Stimulated activated CD4-positive, alpha-beta T cell treated with anti-CD3 and anti-CD28 coated beads, TNF-alpha, amount 100 ng/mL, for 48 hours (primary cell): Measurements from ENCODE around the gene SBK1.
A peak's percentile ranks its signal among the peaks of the same experiment; 100 is the strongest.
"Not testable (repeated sequence)": the region's sequence is repeated elsewhere in the genome, so short reads cannot be mapped to it uniquely, and the experiment has no call there.

Source experiments
- DNase-seq, 3 donors: peaks; one replicate each; pipeline ENCODE4 v3.0.0-alpha.2; 2020; ENCODE audit warnings: low read depth in 3 of 3

Gene SBK1

DNA sequence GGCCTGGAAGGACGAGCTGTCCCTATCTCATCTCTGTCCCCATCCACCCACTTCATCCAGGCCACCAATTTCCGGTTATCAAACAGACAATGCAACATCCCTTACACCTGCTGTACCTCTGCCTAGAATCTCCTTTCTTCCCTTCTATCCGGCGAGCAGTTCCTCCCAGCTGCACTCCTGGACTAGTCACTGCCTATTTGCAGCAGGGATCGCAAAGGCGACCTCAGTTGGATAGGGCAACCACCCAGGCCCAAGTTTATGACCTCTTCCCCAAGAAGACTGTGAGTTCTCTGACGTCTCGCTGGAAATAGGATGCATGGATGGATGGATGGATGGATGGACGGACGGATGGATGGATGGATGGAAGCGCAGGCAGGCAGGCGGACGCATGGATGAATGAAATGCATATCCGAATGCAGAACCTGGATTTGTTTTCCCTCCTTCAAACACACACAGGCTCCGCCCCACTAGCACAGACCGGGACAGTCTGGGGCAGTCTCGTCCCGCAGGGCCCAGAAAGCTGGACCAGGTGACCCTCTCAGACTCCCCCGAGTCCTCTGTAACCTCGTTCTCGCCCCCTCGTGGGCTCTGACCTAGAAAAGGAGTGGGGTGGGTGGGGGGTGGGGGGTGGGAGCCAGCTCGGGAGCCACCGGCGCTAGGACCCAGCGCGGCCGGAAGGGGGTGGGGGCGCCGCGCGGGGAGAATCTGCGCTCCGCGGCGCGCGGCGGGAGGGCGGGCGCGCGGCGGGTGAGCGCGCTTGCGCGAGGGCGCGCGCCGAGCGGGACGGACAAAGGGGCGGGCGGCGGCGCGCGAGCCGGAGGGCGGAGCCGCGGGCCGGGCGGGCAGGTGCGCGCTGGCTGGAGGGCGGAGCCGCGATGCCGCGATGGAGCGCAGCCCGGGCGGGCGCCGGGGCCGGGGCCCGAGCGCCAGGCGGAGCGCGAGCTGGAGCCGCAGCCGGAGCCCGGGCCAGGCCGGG is at the start of gene SBK1:
TSS of gene SBK1 (plus strand) at position 875 of the 976 bp plus-strand sequence. CDS start 24,867 bp downstream, outside the sequence.
- peak; percentile 57 to 73 (median 67) for DNase-seq

GRCh38 chr16:28249483-28249882 is 42.8 kb upstream of the SBK1 start:
- not testable (repeated sequence) for DNase-seq

- DNase-seq: no peak
Observed at GRCh38 chr16:28250999-28251398, 41.3 kb upstream of the SBK1 start.

- DNase-seq: no peak
Observed at GRCh38 chr16:28254158-28254557, 38.2 kb upstream of the SBK1 start.

- DNase-seq: no peak
Observed at GRCh38 chr16:28255838-28256237, 36.5 kb upstream of the SBK1 start.

- no peak for DNase-seq
Observed at GRCh38 chr16:28257256-28257655, 35.1 kb upstream of the SBK1 start.

- DNase-seq: no peak
Observed at GRCh38 chr16:28258567-28258966, 33.8 kb upstream of the SBK1 start.

DNA sequence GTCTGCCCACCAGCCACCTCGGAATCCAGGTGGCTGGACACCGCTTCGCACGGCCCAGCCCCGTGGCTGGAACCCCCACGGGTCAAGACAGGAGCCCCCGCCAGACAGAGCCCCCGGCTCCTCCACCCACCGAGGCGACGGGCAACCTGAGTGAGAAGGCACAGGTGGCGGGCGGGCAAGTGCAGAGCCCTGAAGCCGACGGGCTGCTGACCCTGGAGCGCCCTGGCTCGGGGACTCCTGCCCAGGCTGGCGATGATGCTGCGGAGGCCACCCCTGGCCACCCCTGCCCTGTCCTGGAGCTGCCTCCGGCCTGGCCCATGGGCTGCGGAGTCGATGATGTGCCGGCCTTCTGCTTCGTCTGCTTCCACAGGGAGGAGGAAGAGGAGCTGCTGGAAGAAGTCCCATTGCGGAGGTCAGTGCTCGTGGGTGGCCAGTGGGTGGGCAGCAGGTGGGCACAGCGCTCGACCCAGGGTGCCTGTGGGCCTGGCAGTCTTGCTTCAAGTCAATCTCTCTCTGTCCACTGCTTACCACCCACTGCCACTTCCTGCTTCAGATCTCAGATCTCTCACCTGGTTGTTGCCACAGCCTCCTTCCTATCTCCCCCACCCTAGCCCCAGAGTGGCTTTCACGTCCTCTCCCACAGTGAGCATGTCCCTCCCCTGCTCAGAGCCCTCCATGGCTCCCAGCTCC is 33.1 kb upstream of the SBK1 start:
- no peak for DNase-seq

GRCh38 chr16:28259781-28260150 is 32.6 kb upstream of the SBK1 start:
- no peak for DNase-seq

DNA sequence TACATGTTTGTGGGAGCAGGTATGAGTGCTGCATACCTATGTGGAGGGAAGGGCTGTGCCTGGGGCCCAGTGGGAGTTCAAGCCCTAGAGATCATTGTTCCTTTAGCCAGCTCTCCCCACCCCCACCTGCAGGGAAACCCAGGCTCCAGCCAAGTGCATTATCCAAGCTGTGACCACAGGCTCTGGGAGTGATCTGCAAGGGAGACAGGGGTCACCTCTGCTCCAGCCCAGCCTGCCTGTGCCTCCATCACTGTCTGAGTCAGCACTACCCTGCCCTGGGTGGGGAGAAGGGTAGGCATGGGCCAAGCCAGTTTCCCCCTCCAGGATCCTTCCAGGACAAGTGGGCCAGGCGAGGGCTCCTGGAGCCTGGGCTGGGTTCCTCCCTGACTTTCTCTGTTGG is 32.1 kb upstream of the SBK1 start:
- no peak for DNase-seq

DNA sequence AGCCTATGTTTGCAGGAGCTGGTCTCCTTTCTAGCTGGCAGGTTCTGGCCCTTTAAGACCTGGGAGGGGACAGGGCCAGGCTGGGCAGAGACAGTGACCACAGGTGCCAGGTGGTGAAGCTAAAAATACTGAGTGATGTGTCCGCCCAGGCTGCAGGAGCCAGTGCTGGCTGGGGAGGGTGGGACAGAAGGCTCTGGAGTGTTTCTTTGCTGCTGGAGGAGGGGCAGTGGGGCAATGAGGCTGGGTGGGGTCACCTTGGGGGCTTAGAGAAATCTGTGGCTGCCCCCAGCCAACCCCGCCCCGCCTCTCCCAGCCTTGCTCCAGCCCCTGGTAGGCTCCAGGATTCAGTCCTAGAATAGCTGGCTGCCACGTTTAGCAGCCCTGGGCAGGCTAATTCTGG is 30.4 kb upstream of the SBK1 start:
- DNase-seq: no peak

GRCh38 chr16:28263305-28263704 is 29.0 kb upstream of the SBK1 start:
- DNase-seq: no peak

GRCh38 chr16:28264656-28265055 is 27.7 kb upstream of the SBK1 start:
- no peak for DNase-seq

GRCh38 chr16:28265822-28266221 is 26.5 kb upstream of the SBK1 start:
- no peak for DNase-seq

DNA sequence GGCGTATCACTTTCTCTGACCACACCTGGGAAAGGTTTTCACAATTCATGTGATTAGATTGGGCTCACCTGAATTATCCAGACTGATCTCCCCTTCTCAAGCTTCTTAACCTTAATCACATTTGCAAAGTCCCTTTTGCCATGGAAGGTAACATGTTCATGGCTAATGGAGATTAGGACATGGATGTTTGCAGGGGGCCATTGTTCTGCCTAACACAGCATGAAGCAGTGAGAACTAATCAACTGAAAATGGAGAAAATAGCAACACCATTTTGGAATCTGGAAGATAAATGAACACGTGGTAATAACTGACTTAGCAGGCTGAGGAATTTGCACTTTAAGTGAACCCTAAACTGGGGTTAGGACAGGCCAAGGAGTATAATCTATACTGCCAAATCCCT is 25.0 kb upstream of the SBK1 start:
- no peak for DNase-seq

GRCh38 chr16:28273511-28273910 is 18.8 kb upstream of the SBK1 start:
- DNase-seq: no peak

DNA sequence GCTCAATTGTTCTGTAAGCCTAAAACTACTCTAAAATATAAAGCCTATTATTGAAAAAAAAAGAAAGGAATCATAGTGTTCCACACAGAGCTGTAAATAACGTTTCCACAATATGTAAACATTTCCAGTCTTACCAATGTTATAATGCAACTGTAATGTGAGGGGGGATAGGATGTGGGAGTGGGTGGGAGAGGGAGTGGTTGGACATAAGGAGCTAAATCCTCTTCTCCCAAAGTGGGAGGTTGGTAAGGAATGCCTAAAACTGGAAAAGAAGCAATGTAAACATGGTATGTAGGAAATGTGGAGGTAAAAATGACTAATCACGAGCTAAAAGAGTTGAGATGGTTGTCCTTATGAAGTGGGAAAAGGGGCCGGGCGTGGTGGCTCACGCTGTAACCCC is 17.6 kb upstream of the SBK1 start:
- no peak for DNase-seq

DNA sequence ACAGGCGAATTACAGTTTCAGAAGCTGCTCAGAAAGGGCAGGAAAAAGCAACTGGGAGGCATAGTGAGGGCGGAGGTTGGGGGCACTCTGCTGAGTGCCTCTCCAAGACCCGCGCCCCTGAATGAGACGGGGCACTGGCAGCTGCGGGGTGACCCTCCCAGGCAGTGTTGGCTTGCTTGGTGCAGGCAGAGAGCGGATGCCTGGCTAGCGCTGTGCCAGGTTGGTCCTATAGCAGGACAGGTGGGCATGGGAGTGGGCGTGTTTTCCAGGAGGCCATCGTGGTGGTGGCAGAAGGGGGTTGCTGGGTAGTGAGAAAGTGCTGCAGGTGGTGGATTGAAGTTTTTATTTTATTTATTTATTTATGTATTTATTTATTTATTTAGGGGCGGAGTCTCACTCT is 16.0 kb upstream of the SBK1 start:
- DNase-seq: no peak

- peak; percentile 65 to 77 (median 76) for DNase-seq
Observed at GRCh38 chr16:28277537-28278388, 14.6 kb upstream of the SBK1 start.

DNA sequence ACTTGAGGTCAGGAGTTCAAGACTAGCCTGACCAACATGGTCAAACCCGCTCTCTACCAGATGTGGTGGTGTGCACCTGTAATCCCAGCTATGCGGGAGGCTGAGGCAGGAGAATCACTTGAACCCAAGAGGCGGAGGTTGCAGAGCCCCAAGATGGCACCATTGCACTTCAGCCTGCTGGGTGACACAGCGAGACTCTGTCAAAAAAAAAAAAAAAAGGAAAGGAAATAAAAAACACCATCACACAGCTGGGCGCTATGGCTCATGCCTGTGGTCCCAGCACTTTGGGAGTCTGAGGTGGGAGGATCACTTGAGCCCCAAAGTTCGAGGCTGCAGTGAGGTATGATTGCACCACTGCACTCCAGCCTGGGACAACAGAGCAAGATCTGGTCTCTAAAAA is 13.3 kb upstream of the SBK1 start:
- DNase-seq: no peak

- DNase-seq: no peak
Observed at GRCh38 chr16:28280881-28281836, 11.2 kb upstream of the SBK1 start.
